GM12801 (cell line): ENCODE data around the gene CARMIL3.

Experiments
- TF ChIP-seq, protein P1 (sequence below): IDR thresholded peaks from one replicate; pipeline ENCODE4 v1.5.1; 2011; ENCODE audit warnings: control low read depth; ENCODE audit not compliant: insufficient read length; ENCODE audit errors: extremely low read depth

CARMIL3 gene

DNA sequence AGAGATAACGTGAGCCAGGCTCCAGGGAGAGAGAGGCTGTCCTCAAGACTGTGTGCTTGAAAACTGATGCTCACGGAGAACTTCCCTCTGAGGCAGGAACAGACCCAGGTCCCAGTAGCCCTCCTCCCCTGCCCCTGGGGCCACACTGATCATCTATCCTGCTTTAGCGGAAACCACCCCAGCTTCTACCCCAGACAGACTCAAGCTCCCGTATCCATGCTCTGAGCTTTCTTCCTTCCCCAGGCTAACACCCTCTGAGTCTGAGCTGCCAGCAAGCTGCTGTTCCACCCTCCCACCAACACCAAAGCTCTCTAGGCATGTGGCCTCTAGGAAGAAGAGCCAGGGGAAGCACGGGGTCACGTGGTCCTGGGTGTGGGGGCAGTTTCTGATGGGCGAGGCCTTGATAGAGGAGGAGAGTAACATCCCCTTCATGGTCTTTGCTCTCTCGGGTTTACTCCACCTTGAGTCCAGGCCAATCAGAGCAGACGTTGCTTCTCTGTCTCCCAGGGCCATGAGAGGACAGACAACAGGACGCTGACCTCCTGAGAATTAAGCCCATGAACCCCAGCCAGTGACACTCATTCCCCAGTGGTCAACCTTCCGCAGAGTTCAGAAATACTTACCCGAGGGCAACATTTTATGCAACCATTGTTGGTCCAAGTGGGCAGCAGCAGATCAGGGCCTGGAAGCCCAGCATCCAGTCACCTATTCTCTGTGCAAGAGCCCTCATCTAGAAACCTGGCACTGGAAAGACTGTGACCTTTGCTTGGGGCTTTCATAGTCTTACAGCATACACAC lies 43.7 kb downstream of the CARMIL3 start:
- TF ChIP-seq, protein P1, sequence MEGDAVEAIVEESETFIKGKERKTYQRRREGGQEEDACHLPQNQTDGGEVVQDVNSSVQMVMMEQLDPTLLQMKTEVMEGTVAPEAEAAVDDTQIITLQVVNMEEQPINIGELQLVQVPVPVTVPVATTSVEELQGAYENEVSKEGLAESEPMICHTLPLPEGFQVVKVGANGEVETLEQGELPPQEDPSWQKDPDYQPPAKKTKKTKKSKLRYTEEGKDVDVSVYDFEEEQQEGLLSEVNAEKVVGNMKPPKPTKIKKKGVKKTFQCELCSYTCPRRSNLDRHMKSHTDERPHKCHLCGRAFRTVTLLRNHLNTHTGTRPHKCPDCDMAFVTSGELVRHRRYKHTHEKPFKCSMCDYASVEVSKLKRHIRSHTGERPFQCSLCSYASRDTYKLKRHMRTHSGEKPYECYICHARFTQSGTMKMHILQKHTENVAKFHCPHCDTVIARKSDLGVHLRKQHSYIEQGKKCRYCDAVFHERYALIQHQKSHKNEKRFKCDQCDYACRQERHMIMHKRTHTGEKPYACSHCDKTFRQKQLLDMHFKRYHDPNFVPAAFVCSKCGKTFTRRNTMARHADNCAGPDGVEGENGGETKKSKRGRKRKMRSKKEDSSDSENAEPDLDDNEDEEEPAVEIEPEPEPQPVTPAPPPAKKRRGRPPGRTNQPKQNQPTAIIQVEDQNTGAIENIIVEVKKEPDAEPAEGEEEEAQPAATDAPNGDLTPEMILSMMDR: no peak

DNA sequence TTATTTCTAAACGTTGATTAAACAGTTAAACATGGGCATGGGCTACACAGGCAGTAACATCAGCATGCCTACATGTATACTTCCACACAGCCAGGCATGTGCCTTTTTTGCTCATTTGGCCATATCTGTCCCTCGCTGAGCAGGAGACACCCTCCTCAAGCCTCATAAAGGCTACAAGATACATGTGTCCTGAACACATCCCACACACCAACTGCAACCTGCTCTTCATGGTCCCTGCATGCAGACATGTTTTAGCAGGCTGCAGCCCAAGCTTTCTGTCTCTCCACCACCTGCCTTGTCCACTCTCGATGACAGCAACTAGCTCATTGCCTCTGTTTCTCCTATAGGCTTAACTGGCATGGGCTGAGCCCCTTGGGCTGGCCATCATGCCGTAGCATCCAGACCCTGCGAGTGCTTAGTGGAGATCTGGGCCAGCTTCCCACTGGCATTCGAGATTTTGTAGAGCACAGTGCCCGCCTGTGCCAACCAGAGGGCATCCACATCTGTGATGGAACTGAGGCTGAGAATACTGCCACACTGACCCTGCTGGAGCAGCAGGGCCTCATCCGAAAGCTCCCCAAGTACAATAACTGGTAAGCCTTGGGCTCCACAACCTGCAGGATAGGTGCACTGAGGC lies 44.9 kb downstream of the CARMIL3 start:
- TF ChIP-seq, protein P1: no peak

DNA sequence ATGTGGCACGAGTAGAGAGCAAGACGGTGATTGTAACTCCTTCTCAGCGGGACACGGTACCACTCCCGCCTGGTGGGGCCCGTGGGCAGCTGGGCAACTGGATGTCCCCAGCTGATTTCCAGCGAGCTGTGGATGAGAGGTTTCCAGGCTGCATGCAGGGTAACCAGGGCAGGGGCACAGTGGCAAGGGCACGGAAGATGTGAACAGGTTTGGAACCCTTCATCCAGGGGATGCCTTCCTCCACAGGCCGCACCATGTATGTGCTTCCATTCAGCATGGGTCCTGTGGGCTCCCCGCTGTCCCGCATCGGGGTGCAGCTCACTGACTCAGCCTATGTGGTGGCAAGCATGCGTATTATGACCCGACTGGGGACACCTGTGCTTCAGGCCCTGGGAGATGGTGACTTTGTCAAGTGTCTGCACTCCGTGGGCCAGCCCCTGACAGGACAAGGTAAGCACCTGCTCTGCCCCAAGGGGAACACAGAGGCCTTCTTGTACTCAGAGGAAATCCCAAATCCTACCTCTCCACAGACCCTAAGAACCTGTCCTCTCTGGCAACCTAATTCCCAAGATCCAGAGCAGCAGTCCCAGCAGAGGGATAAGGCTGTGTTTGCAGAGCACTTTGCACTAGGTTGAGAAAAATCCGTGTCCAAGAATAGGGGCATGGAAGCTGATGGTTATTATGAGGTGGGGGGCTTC lies 46.6 kb downstream of the CARMIL3 start:
- TF ChIP-seq, protein P1: no peak

DNA sequence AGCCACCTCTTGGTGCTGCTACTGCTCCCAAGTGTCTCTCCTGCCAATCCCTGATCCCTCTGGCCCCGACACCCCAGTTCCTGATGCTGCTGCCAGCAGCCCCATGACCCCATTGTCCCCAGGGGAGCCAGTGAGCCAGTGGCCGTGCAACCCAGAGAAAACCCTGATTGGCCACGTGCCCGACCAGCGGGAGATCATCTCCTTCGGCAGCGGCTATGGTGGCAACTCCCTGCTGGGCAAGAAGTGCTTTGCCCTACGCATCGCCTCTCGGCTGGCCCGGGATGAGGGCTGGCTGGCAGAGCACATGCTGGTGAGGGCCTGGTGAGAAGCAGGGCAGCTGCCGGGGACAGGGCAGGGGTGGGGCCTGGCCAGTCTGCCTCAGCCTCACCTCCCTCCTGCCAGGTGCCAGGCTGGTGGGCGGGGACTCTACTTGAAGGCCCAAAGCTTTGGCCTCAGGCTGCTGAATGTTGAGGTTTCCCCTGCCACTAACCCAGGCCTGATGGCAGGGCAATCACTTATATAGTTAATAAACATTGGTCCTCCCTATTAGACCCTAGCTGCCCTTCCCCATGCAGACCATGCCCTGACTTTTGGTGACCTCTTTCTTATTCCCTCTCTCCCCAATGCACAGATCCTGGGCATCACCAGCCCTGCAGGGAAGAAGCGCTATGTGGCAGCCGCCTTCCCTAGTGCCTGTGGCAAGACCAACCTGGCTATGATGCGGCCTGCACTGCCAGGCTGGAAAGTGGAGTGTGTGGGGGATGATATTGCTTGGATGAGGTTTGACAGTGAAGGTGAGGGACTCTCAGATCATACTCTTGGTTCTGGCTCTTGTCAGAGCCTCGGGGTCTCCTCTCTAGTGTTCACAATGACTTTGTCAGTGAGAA lies 47.4 kb downstream of the CARMIL3 start:
- TF ChIP-seq, protein P1: no peak

DNA sequence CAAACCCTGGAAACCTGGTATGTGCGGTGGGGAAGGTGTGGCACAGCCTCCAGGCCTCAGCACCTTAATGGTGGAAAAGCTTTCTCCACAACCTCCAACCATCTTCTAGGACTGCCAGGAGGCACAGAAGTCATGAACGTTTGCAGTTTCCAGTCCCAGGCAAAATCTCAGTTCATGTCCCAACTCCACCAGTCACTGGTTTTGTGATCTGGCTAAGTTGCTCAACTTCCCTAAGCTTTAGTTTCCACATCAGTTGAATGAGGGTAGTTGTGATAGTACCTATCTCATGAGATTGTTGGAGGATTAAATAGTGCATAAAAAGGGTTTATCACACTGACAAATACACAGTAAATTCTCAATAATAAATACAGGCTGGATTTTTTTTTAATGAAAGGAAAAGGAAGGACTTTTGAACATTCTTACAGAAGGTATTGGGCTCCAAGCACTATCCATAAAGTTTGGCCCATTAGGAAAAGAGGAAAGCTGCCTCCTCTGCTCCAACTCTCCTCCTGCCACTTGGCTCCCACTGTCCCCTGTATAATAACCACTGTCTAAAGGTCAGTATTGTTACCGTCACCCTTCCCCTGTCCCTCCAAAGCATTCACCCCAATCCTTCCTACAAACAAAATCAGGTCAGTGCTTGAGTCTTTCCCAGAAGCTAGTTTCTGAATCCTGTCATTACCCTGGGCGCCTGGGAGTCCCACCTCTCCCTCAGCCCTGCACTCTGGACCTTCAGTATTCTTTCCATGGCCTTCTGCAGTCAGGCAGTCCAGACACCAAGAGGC lies 48.6 kb downstream of the CARMIL3 start:
- TF ChIP-seq, protein P1: no peak

DNA sequence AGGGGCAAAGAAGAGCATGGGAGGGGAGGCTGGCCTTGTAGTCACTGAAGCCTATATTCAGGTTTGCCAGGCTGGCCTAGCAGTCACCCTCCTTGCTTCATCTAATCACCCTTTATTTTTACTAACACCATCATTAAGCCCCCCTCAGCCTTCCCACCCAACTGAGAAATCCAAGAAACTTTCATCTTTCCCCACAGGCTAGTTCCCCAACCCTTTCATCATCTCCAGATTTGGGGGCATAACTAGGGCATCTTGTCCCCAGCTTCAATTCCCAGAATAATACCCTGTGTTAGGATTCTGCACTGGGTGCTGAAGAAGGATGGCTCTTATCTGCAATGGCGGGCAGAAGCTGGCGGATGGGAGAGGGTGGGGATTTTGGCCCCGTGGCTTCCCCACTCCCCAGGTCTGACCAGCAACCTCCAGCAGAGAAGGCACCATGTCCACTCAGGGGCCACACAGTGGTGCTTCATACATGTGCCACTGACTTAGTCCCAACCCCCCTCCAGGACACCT lies 49.2 kb downstream of the CARMIL3 start:
- TF ChIP-seq, protein P1: no peak
